HEK293 (cell line): ENCODE measurements around the gene DRG1.

ENCODE experiments used
- CTCF ChIA-PET: fragments of 350-600 bp; formaldehyde crosslinking; extraction: SDS; loops from one replicate; lab custom pipeline; 2021; ENCODE audit warnings: antibody characterized with exemption; lab: Yijun Ruan, JAX
- POLR2A ChIA-PET: fragments of 300-600 bp; formaldehyde crosslinking; extraction: SDS; loops from one replicate; lab custom pipeline; 2020; ENCODE audit warnings: antibody characterized with exemption, inconsistent platforms; lab: Yijun Ruan, JAX
- H3K27ac ChIP-seq: fragments of 200-500 bp; sonication (Bioruptor generic); 2 replicates; pipeline ENCODE4 v1.5.1; 2014; ENCODE audit warnings: low read depth, low read length, control low read depth, inconsistent platforms; ENCODE audit errors: extremely low read depth
- H3K36me3 ChIP-seq, 2 experiments: fragments of 200-500 bp in 1 of 2; sonication (Bioruptor generic) in 1 of 2; 1 replicate in 1 of 2; 2 replicates in 1 of 2; pipeline ENCODE4 v1.5.1; 2014 to 2017; ENCODE audit warnings: inconsistent platforms in 2 of 2, low read length in 2 of 2; ENCODE audit not compliant: control insufficient read depth in 2 of 2, insufficient read depth in 1 of 2
- H3K4me1 ChIP-seq: fragments of 200-500 bp; sonication (Bioruptor generic); 2 replicates; pipeline ENCODE4 v1.5.1; 2014; ENCODE audit warnings: mild to moderate bottlenecking, low read length, inconsistent platforms; ENCODE audit not compliant: control insufficient read depth, insufficient read depth
- H3K4me3 ChIP-seq: 2 replicates; pipeline ENCODE4 v1.5.1; 2011; ENCODE audit warnings: low read depth, mild to moderate bottlenecking, control low read depth, low read length, moderate library complexity
- H3K9me3 ChIP-seq: fragments of 200-500 bp; sonication (Bioruptor generic); 2 replicates; pipeline ENCODE4 v1.5.1; 2014; ENCODE audit warnings: low read depth, low read length, inconsistent platforms; ENCODE audit not compliant: control insufficient read depth, insufficient read depth
- MEIS1 ChIP-seq: sonication (generic); formaldehyde crosslinking; IDR thresholded peaks from 2 replicates; pipeline ENCODE4 v1.8.1; 2022; ENCODE audit warnings: missing genetic modification reagents, mild to moderate bottlenecking, borderline replicate concordance
- REST ChIP-seq: fragments of 450-650 bp; formaldehyde crosslinking; IDR thresholded peaks from 2 replicates; pipeline ENCODE4 v1.5.1; 2016; ENCODE audit warnings: missing biosample characterization, missing genetic modification characterization
- ZBTB17 ChIP-seq: fragments of 450-650 bp; formaldehyde crosslinking; IDR thresholded peaks from 2 replicates; pipeline ENCODE4 v1.5.1; 2016; ENCODE audit warnings: missing biosample characterization, missing genetic modification characterization
- ZIC2 ChIP-seq: fragments of 450-650 bp; formaldehyde crosslinking; IDR thresholded peaks from 2 replicates; pipeline ENCODE4 v1.5.1; 2016; ENCODE audit warnings: missing biosample characterization, missing genetic modification characterization
- ZNF140 ChIP-seq: fragments of 450-650 bp; formaldehyde crosslinking; IDR thresholded peaks from 2 replicates; pipeline ENCODE4 v1.5.1; 2016; ENCODE audit warnings: missing biosample characterization, missing genetic modification characterization
- ZNF558 ChIP-seq: fragments of 450-650 bp; formaldehyde crosslinking; IDR thresholded peaks from 2 replicates; pipeline ENCODE4 v1.5.1; 2016; ENCODE audit warnings: missing biosample characterization, missing genetic modification characterization
- ZNF600 ChIP-seq: fragments of 450-650 bp; formaldehyde crosslinking; IDR thresholded peaks from 2 replicates; pipeline ENCODE4 v1.5.1; 2016; ENCODE audit warnings: missing biosample characterization, missing genetic modification characterization
- ZNF664 ChIP-seq: fragments of 450-650 bp; formaldehyde crosslinking; IDR thresholded peaks from 2 replicates; pipeline ENCODE4 v1.5.1; 2016; ENCODE audit warnings: missing biosample characterization, missing genetic modification characterization
- ZNF768 ChIP-seq: fragments of 450-650 bp; formaldehyde crosslinking; IDR thresholded peaks from 2 replicates; pipeline ENCODE4 v1.5.1; 2018; ENCODE audit warnings: missing biosample characterization, mild to moderate bottlenecking, missing genetic modification characterization
- ZSCAN23 ChIP-seq: fragments of 450-650 bp; formaldehyde crosslinking; IDR thresholded peaks from 2 replicates; pipeline ENCODE4 v1.5.1; 2016; ENCODE audit warnings: missing biosample characterization, missing genetic modification characterization
- TF ChIP-seq, protein P1 (sequence below): fragments of 450-650 bp; formaldehyde crosslinking; IDR thresholded peaks from 2 replicates; pipeline ENCODE4 v1.5.1; 2016; ENCODE audit warnings: missing biosample characterization, missing genetic modification characterization
- TF ChIP-seq, protein P2 (sequence below): fragments of 450-650 bp; formaldehyde crosslinking; IDR thresholded peaks from 2 replicates; pipeline ENCODE4 v1.5.1; 2016; ENCODE audit warnings: missing biosample characterization, missing genetic modification characterization
- TF ChIP-seq, protein P3 (sequence below): fragments of 450-650 bp; IDR thresholded peaks from 2 replicates; pipeline ENCODE4 v1.5.1; 2018; ENCODE audit warnings: missing biosample characterization, mild to moderate bottlenecking, missing genetic modification characterization

Gene DRG1

GRCh38 chr22:31349960-31350359 is 49.4 kb upstream of the DRG1 start:
- POLR2A ChIA-PET, result interaction anchor here (1.0 to 1.4 kb wide), 2 partner anchors 48 to 53 kb away, joined by 4 to 5 read pairs; no protein-coding TSS in a partner anchor
- H3K9me3 ChIP-seq, result no peaks in the 10 kb centered on the region
- H3K27ac ChIP-seq, result no peak overlapping the region
- H3K36me3 ChIP-seq, result peaks cover 0 to 3% of the 10 kb centered on the region in 2 experiments; a peak in 1 of 3 replicates
- H3K4me1 ChIP-seq, result peaks cover 7% of the 10 kb centered on the region; the same call in 1 of the 2 replicates
- H3K4me3 ChIP-seq, result no peak overlapping the region
- CTCF ChIA-PET, result no interaction called here
- no peak for TF ChIP-seq MEIS1 (CRISPR knock-in tag)
- peak; percentile 86 for TF ChIP-seq ZNF140 (tag by site-specific recombination)
- TF ChIP-seq ZNF768 (tag by site-specific recombination), result 0 out of 2 replicates have a peak, but pooled peaks have one; percentile 57
- no peak for TF ChIP-seq ZNF558 (tag by site-specific recombination)

DNA sequence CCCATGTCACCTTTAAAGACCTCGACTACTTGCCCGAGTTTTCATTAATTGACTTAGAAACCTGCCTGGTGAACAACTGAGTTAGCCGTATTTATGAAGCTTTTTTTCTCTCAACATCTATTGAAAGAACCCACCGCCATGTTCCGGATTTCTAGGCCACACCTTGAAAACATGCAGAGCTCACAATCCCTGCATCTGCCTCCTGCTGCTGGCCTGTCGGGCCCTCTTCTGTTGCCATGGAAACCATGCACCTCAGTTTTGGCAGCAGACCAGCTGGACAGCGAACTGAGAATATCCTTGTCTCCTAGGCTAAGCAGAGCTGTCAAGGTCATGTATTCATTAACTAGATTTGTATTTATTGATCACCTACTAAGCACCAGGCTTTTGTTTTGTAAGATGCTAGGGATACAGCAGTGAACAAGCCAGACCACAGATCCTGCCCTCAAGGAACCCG is 49.0 kb upstream of the DRG1 start:
- CTCF ChIA-PET, result no interaction called here

More for the DNA sequence above, 49.0 kb upstream of the DRG1 start:
- no peaks in the 10 kb centered on the region for H3K9me3 ChIP-seq
- 0 out of 2 replicates have a peak, but pooled peaks cover 3% of the 10 kb centered on the region for H3K4me1 ChIP-seq
- no peak overlapping the region for H3K4me3 ChIP-seq
- POLR2A ChIA-PET, result interaction anchor here (0.6 to 1.4 kb wide), 5 partner anchors 9 to 93 kb away, joined by 3 to 6 read pairs (median 4); partner anchors contain the start of gene DRG1
- TF ChIP-seq, protein P1, sequence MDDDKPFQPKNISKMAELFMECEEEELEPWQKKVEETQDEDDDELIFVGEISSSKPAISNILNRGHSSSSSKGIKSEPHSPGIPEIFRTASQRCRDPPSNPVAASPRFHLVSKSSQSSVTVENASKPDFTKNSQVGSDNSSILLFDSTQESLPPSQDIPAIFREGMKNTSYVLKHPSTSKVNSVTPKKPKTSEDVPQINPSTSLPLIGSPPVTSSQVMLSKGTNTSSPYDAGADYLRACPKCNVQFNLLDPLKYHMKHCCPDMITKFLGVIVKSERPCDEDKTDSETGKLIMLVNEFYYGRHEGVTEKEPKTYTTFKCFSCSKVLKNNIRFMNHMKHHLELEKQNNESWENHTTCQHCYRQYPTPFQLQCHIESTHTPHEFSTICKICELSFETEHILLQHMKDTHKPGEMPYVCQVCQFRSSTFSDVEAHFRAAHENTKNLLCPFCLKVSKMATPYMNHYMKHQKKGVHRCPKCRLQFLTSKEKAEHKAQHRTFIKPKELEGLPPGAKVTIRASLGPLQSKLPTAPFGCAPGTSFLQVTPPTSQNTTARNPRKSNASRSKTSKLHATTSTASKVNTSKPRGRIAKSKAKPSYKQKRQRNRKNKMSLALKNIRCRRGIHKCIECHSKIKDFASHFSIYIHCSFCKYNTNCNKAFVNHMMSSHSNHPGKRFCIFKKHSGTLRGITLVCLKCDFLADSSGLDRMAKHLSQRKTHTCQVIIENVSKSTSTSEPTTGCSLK (tag by site-specific recombination), result no peak
- peak; percentile 64; the same call in 1 of the 2 replicates for TF ChIP-seq REST (tag by site-specific recombination)
- no peak for TF ChIP-seq ZSCAN23 (tag by site-specific recombination)
- peak; percentile 56; the same call in 1 of the 2 replicates for TF ChIP-seq ZNF558 (tag by site-specific recombination)
- peak; percentile 67 for TF ChIP-seq ZBTB17 (tag by site-specific recombination)
- 0 out of 2 replicates have a peak, but pooled peaks have one; percentile 19 for TF ChIP-seq ZIC2
- peak; percentile 63; the same call in 1 of the 2 replicates for TF ChIP-seq ZNF600 (tag by site-specific recombination)
- peak; percentile 94 for TF ChIP-seq ZNF664 (tag by site-specific recombination)
- TF ChIP-seq, protein P2, sequence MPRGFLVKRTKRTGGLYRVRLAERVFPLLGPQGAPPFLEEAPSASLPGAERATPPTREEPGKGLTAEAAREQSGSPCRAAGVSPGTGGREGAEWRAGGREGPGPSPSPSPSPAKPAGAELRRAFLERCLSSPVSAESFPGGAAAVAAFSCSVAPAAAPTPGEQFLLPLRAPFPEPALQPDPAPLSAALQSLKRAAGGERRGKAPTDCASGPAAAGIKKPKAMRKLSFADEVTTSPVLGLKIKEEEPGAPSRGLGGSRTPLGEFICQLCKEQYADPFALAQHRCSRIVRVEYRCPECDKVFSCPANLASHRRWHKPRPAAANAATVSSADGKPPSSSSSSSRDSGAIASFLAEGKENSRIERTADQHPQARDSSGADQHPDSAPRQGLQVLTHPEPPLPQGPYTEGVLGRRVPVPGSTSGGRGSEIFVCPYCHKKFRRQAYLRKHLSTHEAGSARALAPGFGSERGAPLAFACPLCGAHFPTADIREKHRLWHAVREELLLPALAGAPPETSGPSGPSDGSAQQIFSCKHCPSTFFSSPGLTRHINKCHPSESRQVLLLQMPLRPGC, result no peak
- TF ChIP-seq, protein P3, sequence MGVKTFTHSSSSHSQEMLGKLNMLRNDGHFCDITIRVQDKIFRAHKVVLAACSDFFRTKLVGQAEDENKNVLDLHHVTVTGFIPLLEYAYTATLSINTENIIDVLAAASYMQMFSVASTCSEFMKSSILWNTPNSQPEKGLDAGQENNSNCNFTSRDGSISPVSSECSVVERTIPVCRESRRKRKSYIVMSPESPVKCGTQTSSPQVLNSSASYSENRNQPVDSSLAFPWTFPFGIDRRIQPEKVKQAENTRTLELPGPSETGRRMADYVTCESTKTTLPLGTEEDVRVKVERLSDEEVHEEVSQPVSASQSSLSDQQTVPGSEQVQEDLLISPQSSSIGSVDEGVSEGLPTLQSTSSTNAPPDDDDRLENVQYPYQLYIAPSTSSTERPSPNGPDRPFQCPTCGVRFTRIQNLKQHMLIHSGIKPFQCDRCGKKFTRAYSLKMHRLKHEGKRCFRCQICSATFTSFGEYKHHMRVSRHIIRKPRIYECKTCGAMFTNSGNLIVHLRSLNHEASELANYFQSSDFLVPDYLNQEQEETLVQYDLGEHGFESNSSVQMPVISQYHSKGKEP (tag by site-specific recombination), result peak; percentile 99
- TF ChIP-seq, all 188 proteins: peak for 7
- H3K36me3 ChIP-seq, result no peaks in the 10 kb centered on the region
- H3K27ac ChIP-seq, result no peak overlapping the region
